Measurements from ENCODE around the gene FPGT.
A peak's percentile ranks its signal among the peaks of the same experiment; 100 is the strongest.
"Not testable (repeated sequence)": the region's sequence is repeated elsewhere in the genome, so short reads cannot be mapped to it uniquely, and the experiment has no call there.

The FPGT gene

GRCh38 chr1:74197657-74198552 lies at the start of gene FPGT, which contains the start of gene LRRIQ3:
FPGT (plus strand) TSS chr1:74198242; CDS start chr1:74198279, 37 bp downstream.
LRRIQ3 (minus strand) TSS chr1:74198176; CDS start chr1:74183684, 14,492 bp downstream.
- FAIRE-seq (peak; percentile 93), DNase-seq (ENCODE audit: insufficient read length, low spot score) (peak; percentile 71)

- DNase-seq (ENCODE audit: insufficient read length, low spot score), result no peak
- no peak for FAIRE-seq
Measured at GRCh38 chr1:74160046-74160445, 38.0 kb upstream of the FPGT start.

GRCh38 chr1:74161497-74161896 lies 36.5 kb upstream of the FPGT start:
- DNase-seq (ENCODE audit: insufficient read length, low spot score) (no peak), FAIRE-seq (no peak)

- DNase-seq (ENCODE audit: insufficient read length, low spot score) (no peak), FAIRE-seq (no peak)
Measured at GRCh38 chr1:74162333-74162732, 35.7 kb upstream of the FPGT start.

DNA sequence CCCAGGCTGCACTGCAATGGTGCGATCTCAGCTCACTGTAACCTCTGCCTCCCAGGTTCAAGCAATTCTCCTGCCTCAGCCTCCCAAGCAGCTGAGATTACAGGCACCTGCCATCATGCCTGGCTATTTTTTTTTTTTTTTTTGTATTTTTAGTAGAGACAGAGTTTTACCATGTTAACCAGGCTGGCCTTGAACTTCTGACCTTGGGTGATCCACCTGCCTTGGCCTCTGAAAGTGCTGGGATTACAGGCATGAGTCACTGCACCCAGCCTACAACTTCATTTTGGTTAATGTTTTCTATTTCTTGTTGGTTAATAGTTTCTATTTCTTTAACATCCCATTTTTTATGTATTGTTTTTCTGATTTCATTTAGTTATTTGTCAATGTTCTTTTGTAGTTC lies 23.6 kb upstream of the FPGT start:
- not testable (repeated sequence) for DNase-seq (ENCODE audit: insufficient read length, low spot score); FAIRE-seq

DNA sequence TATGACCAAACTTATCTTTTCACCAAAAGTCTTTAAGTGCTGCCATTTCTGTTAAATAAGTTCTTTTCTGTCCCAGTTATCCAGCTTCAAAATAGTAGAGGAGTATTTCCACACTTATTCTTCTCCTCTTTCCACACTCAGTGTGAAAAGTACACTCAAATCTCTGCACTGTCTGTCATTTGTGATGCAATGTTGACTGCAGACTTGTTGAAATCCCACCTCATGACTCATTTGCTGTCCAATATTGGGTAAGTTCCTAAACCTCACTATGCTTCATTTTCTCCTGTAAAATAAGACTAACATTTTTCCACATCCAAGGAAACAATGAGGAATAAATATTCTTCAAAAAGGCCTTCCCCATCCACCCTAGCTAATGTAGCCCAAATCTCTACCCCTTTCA lies 17.6 kb upstream of the FPGT start:
- FAIRE-seq, result no peak
- DNase-seq (ENCODE audit: insufficient read length, low spot score), result no peak

- DNase-seq (ENCODE audit: insufficient read length, low spot score) (no peak), FAIRE-seq (no peak)
Measured at GRCh38 chr1:74193908-74194307, 4.1 kb upstream of the FPGT start.

GRCh38 chr1:74195339-74195738 lies 2.7 kb upstream of the FPGT start:
- FAIRE-seq, result no peak

GRCh38 chr1:74197255-74197654 lies 787 bp upstream of the FPGT start:
- DNase-seq (ENCODE audit: insufficient read length, low spot score) (no peak), FAIRE-seq (no peak)

More at GRCh38 chr1:74195339-74195738, 2.7 kb upstream of the FPGT start:
- DNase-seq (ENCODE audit: insufficient read length, low spot score), result no peak

- no peak for FAIRE-seq
- no peak for DNase-seq (ENCODE audit: insufficient read length, low spot score)
Measured at GRCh38 chr1:74199504-74199903, 1.5 kb downstream of the FPGT start.

- DNase-seq (ENCODE audit: insufficient read length, low spot score), result no peak
- FAIRE-seq, result no peak
Measured at GRCh38 chr1:74205266-74205665, 7.2 kb downstream of the FPGT start.

DNA sequence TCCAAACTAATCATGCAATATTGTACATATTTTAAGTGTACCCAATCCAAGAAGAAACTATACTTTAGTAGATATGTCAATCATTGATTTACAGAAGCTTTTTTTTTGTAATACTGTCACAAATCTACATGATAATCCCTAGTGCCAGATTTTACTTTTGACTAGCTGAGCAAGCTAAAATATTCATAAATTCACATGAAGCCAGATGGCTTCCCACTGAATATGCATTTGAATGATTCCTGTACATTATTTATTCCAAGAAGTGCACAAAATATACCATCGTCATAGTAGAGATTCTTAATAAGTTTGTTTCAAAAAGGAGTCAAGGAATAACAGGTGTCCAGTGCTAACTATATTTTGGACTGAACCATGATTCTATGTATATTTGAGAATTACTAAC lies 17.2 kb downstream of the FPGT start:
- DNase-seq (ENCODE audit: insufficient read length, low spot score) (no peak), FAIRE-seq (no peak)

GRCh38 chr1:74222701-74223100 lies 24.7 kb downstream of the FPGT start:
- DNase-seq (ENCODE audit: insufficient read length, low spot score), result no peak
- no peak for FAIRE-seq

- FAIRE-seq (no peak), DNase-seq (ENCODE audit: insufficient read length, low spot score) (no peak)
Measured at GRCh38 chr1:74223453-74223852, 25.4 kb downstream of the FPGT start.

DNA sequence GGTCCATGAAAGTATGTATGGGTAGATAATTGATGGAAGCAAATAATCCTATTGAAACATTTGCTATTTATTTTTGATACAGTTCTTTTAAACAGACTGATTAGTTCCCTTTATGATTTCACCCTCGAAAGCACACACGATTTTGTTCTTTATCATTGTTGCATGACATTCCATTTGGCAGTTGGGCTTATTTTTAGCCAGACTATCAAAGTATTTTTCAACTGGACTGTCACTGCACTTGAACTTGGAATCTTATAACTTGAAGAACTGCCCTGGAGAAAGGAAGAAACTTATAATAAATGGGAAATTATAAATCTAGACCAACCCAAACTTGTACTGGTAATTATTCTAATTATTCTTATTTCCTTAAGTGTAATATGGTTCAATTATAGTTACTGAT lies 37.1 kb downstream of the FPGT start, which contains the start of gene TNNI3K:
TNNI3K (plus strand) TSS at position 235 of the 400 bp plus-strand sequence; CDS start at position 300, 65 bp downstream.
- FAIRE-seq, result no peak
- DNase-seq (ENCODE audit: insufficient read length, low spot score), result no peak

GRCh38 chr1:74236440-74236839 lies 38.4 kb downstream of the FPGT start:
- DNase-seq (ENCODE audit: insufficient read length, low spot score) (no peak), FAIRE-seq (no peak)

- no peak for DNase-seq (ENCODE audit: insufficient read length, low spot score)
- FAIRE-seq, result no peak
Measured at GRCh38 chr1:74237035-74237434, 39.0 kb downstream of the FPGT start.

GRCh38 chr1:74237787-74238186 lies 39.7 kb downstream of the FPGT start:
- no peak for FAIRE-seq
- DNase-seq (ENCODE audit: insufficient read length, low spot score), result no peak

GRCh38 chr1:74245168-74245772 lies 47.2 kb downstream of the FPGT start:
- FAIRE-seq (no peak), DNase-seq (ENCODE audit: insufficient read length, low spot score) (no peak)

GRCh38 chr1:74246315-74246714 lies 48.3 kb downstream of the FPGT start:
- no peak for FAIRE-seq
- no peak for DNase-seq (ENCODE audit: insufficient read length, low spot score)

DNA sequence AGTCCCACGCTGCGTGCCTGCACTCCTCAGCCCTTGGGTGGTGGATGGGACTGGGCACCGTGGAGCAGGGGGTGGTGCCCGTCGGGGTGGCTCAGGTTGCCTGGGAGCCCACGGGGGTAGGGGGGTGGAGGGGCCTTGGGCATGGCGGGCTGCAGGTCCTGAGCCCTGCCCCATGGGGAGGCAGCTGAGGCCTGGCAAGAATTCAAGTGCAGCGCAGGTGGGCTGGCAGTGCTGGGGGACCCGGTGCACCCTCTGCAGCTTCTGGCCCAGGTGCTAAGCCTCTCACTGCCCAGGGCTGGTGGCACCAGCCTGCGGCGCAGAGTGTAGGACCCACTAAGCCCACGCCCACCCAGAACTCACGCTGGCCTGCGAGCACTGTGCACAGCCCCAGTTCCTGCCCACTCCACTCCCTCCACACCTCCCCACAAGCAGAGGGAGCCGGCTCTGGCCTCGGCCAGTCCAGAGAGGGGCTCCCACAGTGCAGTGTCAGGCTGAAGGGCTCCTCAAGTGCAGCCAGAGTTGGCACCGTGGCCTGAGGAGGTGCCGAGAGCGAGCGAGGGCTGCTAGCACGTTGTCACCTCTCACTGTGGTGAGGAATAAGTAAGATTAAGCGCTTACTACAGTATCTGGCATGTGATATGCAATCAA lies 50.0 kb downstream of the FPGT start:
- FAIRE-seq, result no peak

More for the DNA sequence above, 50.0 kb downstream of the FPGT start:
- DNase-seq (ENCODE audit: insufficient read length, low spot score), result no peak
